Neutrophil (primary cell): ENCODE measurements around the gene IFT80.

Source experiments
- H3K27ac ChIP-seq: fragments of 200-600 bp; sonication (generic); 2 replicates; pipeline ENCODE4 v1.5.1; 2016; ENCODE audit warnings: mild to moderate bottlenecking, moderate library complexity
- H3K27me3 ChIP-seq: fragments of 200-600 bp; sonication (generic); 2 replicates; pipeline ENCODE4 v1.6.0; 2016; ENCODE audit warnings: mild to moderate bottlenecking
- H3K36me3 ChIP-seq: fragments of 200-600 bp; sonication (generic); 2 replicates; pipeline ENCODE4 v1.5.1; 2017
- H3K4me1 ChIP-seq, 2 experiments: fragments of 200-600 bp in 1 of 2; sonication (generic) in 1 of 2; 1 replicate in 1 of 2; 2 replicates in 1 of 2; pipeline versions ENCODE4 v1.5.1 to v1.6.1; 2013 to 2016; ENCODE audit warnings: low read depth in 1 of 2, low read length in 1 of 2, mild to moderate bottlenecking in 1 of 2, moderate library complexity in 1 of 2; ENCODE audit not compliant: control insufficient read depth in 1 of 2, insufficient read depth in 1 of 2
- H3K4me3 ChIP-seq, 2 experiments: fragments of 200-600 bp in 1 of 2; sonication (generic) in 1 of 2; 1 replicate in 1 of 2; 2 replicates in 1 of 2; pipeline ENCODE4 v1.5.1; 2013 to 2016; ENCODE audit warnings: low read depth in 1 of 2, low read length in 1 of 2, mild to moderate bottlenecking in 1 of 2, moderate library complexity in 1 of 2
- H3K9me3 ChIP-seq: fragments of 200-600 bp; sonication (generic); 2 replicates; pipeline ENCODE4 v1.5.1; 2016
- CTCF ChIP-seq: fragments of 200-600 bp; sonication (generic); IDR thresholded peaks from 2 replicates; pipeline ENCODE4 v1.5.1; 2016; ENCODE audit warnings: antibody characterized with exemption

The IFT80 gene

DNA sequence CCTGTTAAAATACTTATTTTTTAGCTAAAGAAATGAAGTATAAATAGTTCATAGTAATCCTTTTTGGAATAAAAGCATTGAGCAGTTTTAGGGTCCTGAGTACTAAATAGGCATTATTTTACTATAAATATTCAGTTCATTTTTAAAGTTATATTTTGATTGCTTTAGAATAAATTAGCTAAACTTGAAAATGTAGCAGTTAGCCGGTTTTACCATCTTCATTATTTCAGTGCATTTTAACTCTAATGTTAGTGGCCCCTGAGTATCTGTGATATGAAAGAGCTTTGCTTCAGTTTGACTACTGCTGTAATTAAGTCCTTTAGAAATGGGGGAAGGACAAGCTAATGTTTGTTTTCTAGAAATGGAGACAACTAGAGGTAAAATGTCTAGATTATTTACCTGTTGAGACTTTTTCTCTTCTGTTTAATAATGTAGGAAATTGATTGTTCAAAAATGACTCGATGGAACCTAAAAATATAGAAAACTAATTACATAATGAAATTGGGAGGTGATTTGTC, 4.1 kb upstream of the IFT80 start:
- Histone ChIP-seq H3K4me1 (peaks cover 37 to 43% of the 10 kb centered on the region in 2 experiments), H3K27me3 (no peaks in the 10 kb centered on the region), H3K4me3 (no peak overlapping the region), H3K9me3 (no peaks in the 10 kb centered on the region), H3K27ac (no peak overlapping the region), H3K36me3 (peaks cover 10% of the 10 kb centered on the region)
- no peak for TF ChIP-seq CTCF

- no peak for TF ChIP-seq CTCF
- Histone ChIP-seq H3K27me3 (no peaks in the 10 kb centered on the region), H3K9me3 (no peaks in the 10 kb centered on the region), H3K27ac (no peak overlapping the region), H3K4me1 (peaks cover 37 to 43% of the 10 kb centered on the region in 2 experiments), H3K4me3 (no peak overlapping the region), H3K36me3 (peaks cover 10% of the 10 kb centered on the region)
These were observed 3.4 kb upstream of the IFT80 start for GRCh38 chr3:160402221-160403027.

DNA sequence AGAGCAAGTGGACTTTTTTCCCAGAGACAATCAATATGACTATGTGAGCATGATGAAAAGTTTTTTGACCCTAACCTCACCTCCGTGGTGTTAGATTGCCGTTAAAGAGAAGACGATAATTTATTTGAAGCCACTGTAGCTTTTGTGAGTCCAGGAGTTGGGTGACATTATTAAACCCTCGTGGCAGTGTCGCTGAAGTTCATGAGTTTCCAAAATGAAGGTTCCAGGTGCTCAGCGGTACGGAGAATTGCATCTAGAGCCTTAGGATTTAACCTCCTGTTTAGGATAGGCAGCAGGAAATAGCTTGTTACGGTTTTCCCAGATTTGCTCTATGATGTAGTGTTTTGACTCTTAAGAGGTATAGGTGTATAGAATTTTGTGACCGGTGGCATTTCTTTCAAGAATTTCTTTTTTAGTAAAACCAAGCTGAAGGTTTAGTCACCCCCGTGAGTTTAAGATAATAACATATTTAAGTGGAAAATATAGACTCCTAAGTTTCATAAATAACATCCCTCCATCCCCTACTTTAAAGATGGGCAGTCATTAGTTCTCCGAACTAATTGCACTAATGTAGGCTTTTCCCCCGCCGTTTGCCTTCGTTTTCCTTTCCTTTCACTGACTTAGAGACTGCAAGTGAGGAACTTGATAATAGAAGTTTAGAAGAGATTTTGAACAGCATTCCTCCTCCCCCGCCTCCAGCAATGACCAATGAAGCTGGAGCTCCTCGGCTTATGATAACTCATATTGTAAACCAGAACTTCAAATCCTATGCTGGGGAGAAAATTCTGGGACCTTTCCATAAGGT, 2.5 kb upstream of the IFT80 start:
- no peak for TF ChIP-seq CTCF
- Histone ChIP-seq H3K9me3 (no peaks in the 10 kb centered on the region), H3K4me3 (peak overlapping the region; percentile 84 to 94), H3K27ac (peak overlapping the region; percentile 86), H3K27me3 (no peaks in the 10 kb centered on the region), H3K4me1 (peaks cover 37 to 43% of the 10 kb centered on the region in 2 experiments), H3K36me3 (peaks cover 10% of the 10 kb centered on the region)

GRCh38 chr3:160400702-160401150, 1.7 kb upstream of the IFT80 start:
- TF ChIP-seq CTCF, result no peak
- Histone ChIP-seq H3K4me3 (peak overlapping the region; percentile 84 to 94), H3K27me3 (no peaks in the 10 kb centered on the region), H3K9me3 (no peaks in the 10 kb centered on the region), H3K4me1 (peaks cover 37 to 43% of the 10 kb centered on the region in 2 experiments), H3K27ac (peak overlapping the region; percentile 86), H3K36me3 (peaks cover 5% of the 10 kb centered on the region)

GRCh38 chr3:160400030-160400701, 1.1 kb upstream of the IFT80 start:
- TF ChIP-seq CTCF, result no peak
- H3K9me3 ChIP-seq, result no peaks in the 10 kb centered on the region
- H3K27me3 ChIP-seq, result no peaks in the 10 kb centered on the region
- H3K4me1 ChIP-seq, result peaks cover 37 to 43% of the 10 kb centered on the region in 2 experiments
- peak overlapping the region; percentile 86 for H3K27ac ChIP-seq
- H3K4me3 ChIP-seq, result peak overlapping the region; percentile 84 to 94
- no peaks in the 10 kb centered on the region for H3K36me3 ChIP-seq
